Thyroid gland (tissue), 4 donors: Measurements from ENCODE around the gene CLIC3. TPM values are rescaled to one million over a fixed set of nuclear protein-coding genes. Genes with fewer than 3 reads are reported as not detected.

Source experiments
- DNase-seq, 2 donors: peaks; one replicate each; pipeline ENCODE4 v3.0.0-alpha.2; 2019
- H3K27ac ChIP-seq, 3 donors: fragments of 200-600 bp; sonication (generic); 1 replicate in 2 of 3; 2 replicates in 1 of 3; pipeline ENCODE4 v1.5.1; 2016 to 2019; ENCODE audit warnings: mild to moderate bottlenecking in 1 of 3, moderate library complexity in 1 of 3
- H3K27me3 ChIP-seq: fragments of 200-600 bp; sonication (generic); one replicate; pipeline ENCODE4 v1.5.1; 2019
- H3K36me3 ChIP-seq, 2 donors: fragments of 200-600 bp; sonication (generic); one replicate each; pipeline ENCODE4 v1.5.1; 2016 to 2019
- H3K4me1 ChIP-seq, 2 donors: fragments of 200-600 bp; sonication (generic); one replicate each; pipeline ENCODE4 v1.5.1; 2017 to 2019
- H3K4me3 ChIP-seq, 3 donors: fragments of 200-600 bp; sonication (generic); replicated peaks in 1 of 3; 1 replicate in 2 of 3; 2 replicates in 1 of 3; pipeline ENCODE4 v1.5.1; 2016; ENCODE audit warnings: mild to moderate bottlenecking in 1 of 3
- H3K9me3 ChIP-seq: fragments of 200-600 bp; sonication (generic); one replicate; pipeline ENCODE4 v1.5.1; 2017
- CTCF ChIP-seq, 6 experiments: fragments of 200-600 bp in 3 of 6; fragments of 450-650 bp in 3 of 6; sonication (generic) in 3 of 6; IDR thresholded peaks; one replicate each; pipeline ENCODE4 v1.5.1; 2016 to 2019; ENCODE audit warnings: antibody characterized with exemption in 6 of 6, mild to moderate bottlenecking in 2 of 6, inconsistent platforms in 1 of 6, moderate library complexity in 1 of 6
- POLR2A ChIP-seq, 2 donors: fragments of 450-650 bp; IDR thresholded peaks; one replicate each; pipeline ENCODE4 v1.6.1; 2017; ENCODE audit warnings: antibody characterized with exemption in 2 of 2, mild to moderate bottlenecking in 2 of 2, moderate library complexity in 1 of 2
- whole genome bisulfite sequencing, 2 donors: methylation state at CpG; one replicate each; pipeline ENCODE4 v1.1.5; 2017; 5-methylcytosine and 5-hydroxymethylcytosine counted together
- intact Hi-C: fragments of 100-400 bp; cut with DNase I; formaldehyde crosslinking; loops from one replicate; pipeline ENCODE4 v1.15.1; 2023
- total RNA-seq, 4 donors: library from RNA; depleted of rRNA; stranded (reverse); fragments of >200 nt; gene quantifications; one replicate each; pipeline ENCODE4 v1.2.3, GENCODE V29; 2016

Gene CLIC3
- total RNA-seq, 4 donors from 2014 or later = 97.7 to 301 (median 268) TPM

DNA sequence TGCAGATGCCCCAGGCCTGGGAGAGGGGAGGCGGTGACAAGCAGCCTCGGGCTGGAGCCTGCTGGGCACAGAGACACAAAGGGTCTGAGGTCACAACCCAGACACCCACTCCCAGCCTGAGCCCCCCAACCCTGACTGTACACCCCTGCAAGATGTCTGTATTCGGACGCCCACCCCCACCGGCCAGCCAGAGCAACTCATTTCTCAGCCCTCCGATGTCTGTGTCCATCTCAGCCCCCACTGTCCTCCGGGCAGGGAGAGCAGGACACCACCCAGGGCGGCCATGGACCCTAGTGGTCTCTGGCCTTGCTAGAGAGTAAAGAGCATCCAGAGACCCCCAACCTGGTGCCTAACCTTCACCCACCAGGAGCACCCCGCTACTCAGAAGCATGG, 40.4 kb downstream of the CLIC3 start:
- DNase-seq = no peak
- H3K4me1 ChIP-seq = peaks cover 24 to 46% of the 10 kb centered on the region in 2 donors
- no peaks in the 10 kb centered on the region for H3K9me3 ChIP-seq
- no peak for TF ChIP-seq POLR2A (IDR thresholded peaks at IDR 0.05)
- no peak for TF ChIP-seq CTCF (IDR thresholded peaks at IDR 0.05)
- no peak overlapping the region for H3K27ac ChIP-seq
- H3K36me3 ChIP-seq = no peaks in the 10 kb centered on the region
- H3K4me3 ChIP-seq = no peak overlapping the region
- WGBS, 2 donors = 93 to 94% methylated on average over 7 to 8 of the region's 9 CpGs
- intact Hi-C loops = no loop called here
- no peaks in the 10 kb centered on the region for H3K27me3 ChIP-seq

DNA sequence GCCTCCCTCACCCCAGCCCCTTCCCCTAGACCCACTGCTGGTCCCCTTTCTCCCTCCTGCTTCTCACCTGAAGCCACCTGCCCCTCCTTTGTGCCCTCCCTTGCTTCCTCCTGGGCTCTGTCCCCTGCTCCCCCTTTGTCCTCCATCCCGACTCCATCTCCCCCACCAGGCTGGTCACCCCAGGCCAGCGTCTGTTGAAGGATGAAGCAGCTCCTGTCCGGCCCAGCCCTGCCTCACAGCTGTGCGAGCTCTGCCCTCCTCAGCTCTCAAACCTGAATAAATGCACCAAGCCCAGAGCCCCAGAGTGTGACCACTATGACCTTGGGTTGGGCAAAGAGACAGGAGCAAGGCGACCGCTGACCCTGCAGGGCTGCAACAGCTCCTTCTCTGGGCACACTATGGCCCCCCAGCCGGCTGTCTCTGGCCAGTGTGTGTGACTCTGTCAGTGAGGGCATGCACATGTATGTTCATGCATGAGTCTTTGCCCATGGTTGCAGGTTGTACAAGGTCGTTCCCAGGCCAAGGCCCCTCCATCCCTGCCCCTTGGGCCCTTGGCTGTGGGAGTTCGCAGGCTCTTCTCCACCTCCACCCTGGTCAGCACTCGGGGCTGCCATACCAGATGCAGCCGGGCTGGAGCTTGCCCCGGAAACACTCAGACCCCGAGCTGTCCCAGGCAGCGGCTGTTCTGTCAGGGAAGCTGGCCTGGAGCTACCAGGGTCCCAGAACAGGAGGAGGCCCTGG, 41.0 kb downstream of the CLIC3 start:
- 88 to 91% methylated on average over 6 to 7 of the region's 14 CpGs for WGBS, 2 donors
- H3K4me3 ChIP-seq = no peak overlapping the region
- intact Hi-C loops = no loop called here
- H3K9me3 ChIP-seq = no peaks in the 10 kb centered on the region
- no peaks in the 10 kb centered on the region for H3K36me3 ChIP-seq
- no peaks in the 10 kb centered on the region for H3K27me3 ChIP-seq
- H3K27ac ChIP-seq = no peak overlapping the region
- no peak for DNase-seq
- no peak for TF ChIP-seq CTCF (IDR thresholded peaks at IDR 0.05)
- TF ChIP-seq POLR2A (IDR thresholded peaks at IDR 0.05) = no peak
- H3K4me1 ChIP-seq = peaks cover 27 to 47% of the 10 kb centered on the region in 2 donors

DNA sequence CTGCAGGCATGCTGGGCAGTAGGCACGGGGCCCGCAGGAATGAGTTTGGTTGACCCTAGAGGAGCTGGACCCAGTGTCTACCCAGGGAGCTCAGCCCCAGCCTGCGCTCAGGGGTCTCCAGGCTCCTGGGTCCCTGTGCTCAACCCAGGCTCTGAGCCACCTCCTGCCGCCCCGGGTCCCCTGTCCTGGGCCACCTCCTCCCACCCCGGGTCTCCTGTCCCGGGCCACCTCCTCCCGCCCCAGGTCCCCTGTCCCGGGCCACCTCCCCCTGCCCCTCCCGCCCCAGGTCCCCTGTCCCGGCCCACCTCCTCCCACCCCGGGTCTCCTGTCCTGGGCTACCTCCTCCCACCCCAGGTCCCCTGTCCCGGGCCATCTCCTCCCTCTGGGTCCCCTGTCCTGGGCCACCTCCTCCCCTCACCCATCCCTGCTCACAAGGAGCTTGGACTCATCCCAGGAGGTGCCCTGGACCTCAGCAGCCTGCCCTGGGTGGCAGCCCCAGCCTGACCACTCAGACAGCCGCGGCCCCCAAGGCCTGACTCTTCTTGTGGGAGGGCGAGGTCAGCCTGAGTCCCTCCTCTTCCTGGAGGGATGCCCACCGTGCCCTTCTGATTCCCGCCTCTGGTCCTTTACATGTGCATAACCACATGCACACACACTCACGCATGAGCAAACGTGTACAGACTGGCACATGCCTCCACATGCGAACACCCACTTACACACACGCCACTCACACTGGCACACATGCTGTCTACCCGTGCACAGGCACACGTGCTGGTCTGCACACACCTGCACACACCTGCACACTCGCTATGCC, 41.9 kb downstream of the CLIC3 start:
- TF ChIP-seq POLR2A (IDR thresholded peaks at IDR 0.05) = no peak
- TF ChIP-seq CTCF (IDR thresholded peaks at IDR 0.05) = no peak
- H3K4me3 ChIP-seq = no peak overlapping the region
- DNase-seq = no peak
- no peak overlapping the region for H3K27ac ChIP-seq
- H3K27me3 ChIP-seq = no peaks in the 10 kb centered on the region
- 86 to 87% methylated on average over 15 to 17 of the region's 25 CpGs for WGBS, 2 donors
- intact Hi-C loops = loop anchor here (5.0 kb wide), 1 partner anchor 43 kb away; the partner anchor contains the start of gene CLIC3
- no peaks in the 10 kb centered on the region for H3K9me3 ChIP-seq
- H3K36me3 ChIP-seq = no peaks in the 10 kb centered on the region
- H3K4me1 ChIP-seq = peaks cover 30 to 45% of the 10 kb centered on the region in 2 donors

GRCh38 chr9:136953771-136954269, 42.5 kb downstream of the CLIC3 start:
- H3K27me3 ChIP-seq = no peaks in the 10 kb centered on the region
- WGBS, 2 donors = 77 to 91% methylated on average over 4 to 9 of the region's 19 CpGs
- DNase-seq = no peak
- no peak overlapping the region for H3K4me3 ChIP-seq
- TF ChIP-seq CTCF (IDR thresholded peaks at IDR 0.05) (no peak), POLR2A (IDR thresholded peaks at IDR 0.05) (no peak)
- intact Hi-C loops = loop anchor here (5.0 kb wide), 1 partner anchor 43 kb away; the partner anchor contains the start of gene CLIC3
- no peak overlapping the region for H3K27ac ChIP-seq
- no peaks in the 10 kb centered on the region for H3K36me3 ChIP-seq
- H3K9me3 ChIP-seq = no peaks in the 10 kb centered on the region
- peaks cover 36 to 45% of the 10 kb centered on the region in 2 donors for H3K4me1 ChIP-seq
